ENCODE data around the gene ZC3H18.

The ZC3H18 gene

GRCh38 chr16:88656291-88656980, 86.2 kb downstream of the ZC3H18 start:
- Histone ChIP-seq H2AFZ (no peak overlapping the region), H3K9ac (no peak overlapping the region), H3K4me3 (ENCODE audit: low read depth, low read length) (no peak overlapping the region), H3K27me3 (ENCODE audit: control insufficient read depth, insufficient read depth, low read length) (no peaks in the 10 kb centered on the region), H3K27ac (no peak overlapping the region), H3K4me2 (ENCODE audit: low read length) (no peak overlapping the region), H3K36me3 (ENCODE audit: control insufficient read depth, insufficient read depth, low read length) (no peaks in the 10 kb centered on the region), H3K9me3 (ENCODE audit: control insufficient read depth, low read length) (no peaks in the 10 kb centered on the region), H3K79me2 (no peaks in the 10 kb centered on the region), H3K4me1 (peaks cover 2% of the 10 kb centered on the region)
- no peak for TF ChIP-seq CTCF (IDR thresholded peaks at IDR 0.05)

GRCh38 chr16:88657371-88657770, 87.2 kb downstream of the ZC3H18 start:
- Histone ChIP-seq H2AFZ (no peak overlapping the region), H3K79me2 (no peaks in the 10 kb centered on the region), H3K27ac (no peak overlapping the region), H3K36me3 (ENCODE audit: control insufficient read depth, insufficient read depth, low read length) (no peaks in the 10 kb centered on the region), H3K4me2 (ENCODE audit: low read length) (no peak overlapping the region), H3K4me3 (ENCODE audit: low read depth, low read length) (no peak overlapping the region), H3K27me3 (ENCODE audit: control insufficient read depth, insufficient read depth, low read length) (no peaks in the 10 kb centered on the region), H3K9ac (no peak overlapping the region), H3K9me3 (ENCODE audit: control insufficient read depth, low read length) (no peaks in the 10 kb centered on the region), H3K4me1 (no peaks in the 10 kb centered on the region)
- TF ChIP-seq CTCF (IDR thresholded peaks at IDR 0.05) = no peak

- Histone ChIP-seq H3K4me1 (no peaks in the 10 kb centered on the region), H3K36me3 (ENCODE audit: control insufficient read depth, insufficient read depth, low read length) (no peaks in the 10 kb centered on the region), H3K27me3 (ENCODE audit: control insufficient read depth, insufficient read depth, low read length) (no peaks in the 10 kb centered on the region), H3K9ac (no peak overlapping the region), H3K27ac (no peak overlapping the region), H3K4me3 (ENCODE audit: low read depth, low read length) (no peak overlapping the region), H3K9me3 (ENCODE audit: control insufficient read depth, low read length) (no peaks in the 10 kb centered on the region), H3K79me2 (no peaks in the 10 kb centered on the region), H3K4me2 (ENCODE audit: low read length) (no peak overlapping the region), H2AFZ (no peak overlapping the region)
- TF ChIP-seq CTCF (IDR thresholded peaks at IDR 0.05) = no peak
Measured at GRCh38 chr16:88658714-88659113, 88.5 kb downstream of the ZC3H18 start.

GRCh38 chr16:88659160-88659559, 89.0 kb downstream of the ZC3H18 start:
- no peaks in the 10 kb centered on the region for H3K27me3 ChIP-seq (ENCODE audit: control insufficient read depth, insufficient read depth, low read length)
- H3K4me1 ChIP-seq = peaks cover 3% of the 10 kb centered on the region
- H3K36me3 ChIP-seq (ENCODE audit: control insufficient read depth, insufficient read depth, low read length) = no peaks in the 10 kb centered on the region
- no peak overlapping the region for H2AFZ ChIP-seq
- H3K4me3 ChIP-seq (ENCODE audit: low read depth, low read length) = no peak overlapping the region
- H3K27ac ChIP-seq = no peak overlapping the region
- H3K4me2 ChIP-seq (ENCODE audit: low read length) = no peak overlapping the region
- H3K9ac ChIP-seq = no peak overlapping the region
- no peaks in the 10 kb centered on the region for H3K9me3 ChIP-seq (ENCODE audit: control insufficient read depth, low read length)
- no peak for TF ChIP-seq CTCF (IDR thresholded peaks at IDR 0.05)
- H3K79me2 ChIP-seq = no peaks in the 10 kb centered on the region

GRCh38 chr16:88661468-88661867, 91.3 kb downstream of the ZC3H18 start:
- Histone ChIP-seq H3K36me3 (ENCODE audit: control insufficient read depth, insufficient read depth, low read length) (no peaks in the 10 kb centered on the region), H3K9ac (no peak overlapping the region), H3K4me1 (peaks cover 4% of the 10 kb centered on the region), H3K79me2 (no peaks in the 10 kb centered on the region), H3K4me3 (ENCODE audit: low read depth, low read length) (no peak overlapping the region), H2AFZ (no peak overlapping the region), H3K27ac (no peak overlapping the region), H3K4me2 (ENCODE audit: low read length) (no peak overlapping the region), H3K27me3 (ENCODE audit: control insufficient read depth, insufficient read depth, low read length) (no peaks in the 10 kb centered on the region), H3K9me3 (ENCODE audit: control insufficient read depth, low read length) (no peaks in the 10 kb centered on the region)
- no peak for TF ChIP-seq CTCF (IDR thresholded peaks at IDR 0.05)
